IPS DF 4.7 (cell line): Measurements from ENCODE around the gene PPP1R27.

Experiments used
- DNase-seq: peaks from one replicate; pipeline ENCODE4 v3.0.0-alpha.2; 2013; ENCODE audit warnings: low spot score; ENCODE audit errors: extremely low read depth

Gene PPP1R27

DNA sequence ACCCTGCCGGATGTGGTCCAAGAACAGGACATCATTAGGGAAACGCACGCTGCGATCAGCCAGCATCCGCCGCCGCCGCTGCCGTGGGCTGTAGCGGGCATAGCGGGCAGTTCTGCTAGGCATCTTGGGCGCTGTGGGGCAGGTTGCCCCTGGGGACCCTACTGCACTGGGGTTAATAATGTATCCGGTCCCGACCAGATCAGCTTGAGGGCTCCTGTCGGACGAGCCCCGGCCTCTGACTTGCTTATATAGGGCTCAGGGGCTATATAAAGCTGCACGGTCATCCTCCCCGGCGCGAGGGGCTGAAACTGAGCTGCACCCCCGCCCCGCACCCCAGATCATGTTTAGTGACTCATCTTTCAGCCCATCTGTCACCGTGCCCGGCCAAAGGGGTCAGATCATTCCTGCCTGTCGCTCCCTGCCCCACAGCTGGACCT lies at the start of gene PPP1R27:
Gene PPP1R27 (minus strand): TSS at position 220 of the 437 bp plus-strand sequence. CDS start 97 bp downstream, at position 123.
- no peak for DNase-seq

DNA sequence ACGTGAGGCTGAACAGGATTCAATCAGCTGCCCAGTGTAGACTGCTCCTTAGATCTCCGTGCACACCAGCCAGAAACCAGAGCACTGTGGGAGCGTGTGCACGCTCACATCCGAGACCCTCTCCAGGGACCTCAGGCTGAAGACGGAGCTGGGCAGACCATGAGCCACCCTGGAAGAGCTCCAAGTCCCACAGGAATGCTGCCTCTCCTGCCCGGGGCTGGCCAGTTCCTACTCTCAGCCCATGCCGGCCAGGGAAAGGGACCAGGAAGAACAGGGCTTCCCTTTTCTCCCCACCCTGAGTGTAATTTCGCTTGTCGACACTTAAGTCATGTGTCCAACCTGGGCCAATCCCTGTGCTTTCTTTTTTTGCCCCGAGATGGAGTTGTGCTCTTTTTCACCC lies 49.7 kb upstream of the PPP1R27 start:
- DNase-seq: no peak

GRCh38 chr17:81879121-81879520 lies 44.3 kb upstream of the PPP1R27 start:
- DNase-seq: no peak

DNA sequence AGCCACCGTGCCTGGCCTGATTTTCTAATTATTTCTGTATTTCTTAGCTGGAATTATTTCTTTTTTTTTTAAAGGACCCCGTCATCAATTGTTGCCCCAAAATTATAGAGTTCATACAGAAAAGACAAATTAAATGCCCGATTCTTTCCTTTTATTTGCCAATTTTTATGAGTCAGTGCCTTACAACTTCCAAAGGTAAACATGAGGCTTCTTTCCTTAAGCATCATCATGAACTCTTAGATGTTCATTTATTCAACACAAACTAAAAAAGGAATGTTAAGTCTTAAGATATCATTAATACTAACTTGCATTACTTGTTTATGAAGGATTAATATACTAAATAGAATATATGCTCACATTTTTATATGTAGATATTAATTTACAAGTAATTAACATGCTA lies 43.4 kb upstream of the PPP1R27 start:
- no peak for DNase-seq

- no peak for DNase-seq
Observed at GRCh38 chr17:81877569-81877968, 42.7 kb upstream of the PPP1R27 start.

GRCh38 chr17:81871387-81872230 lies 36.8 kb upstream of the PPP1R27 start:
- DNase-seq: no peak

DNA sequence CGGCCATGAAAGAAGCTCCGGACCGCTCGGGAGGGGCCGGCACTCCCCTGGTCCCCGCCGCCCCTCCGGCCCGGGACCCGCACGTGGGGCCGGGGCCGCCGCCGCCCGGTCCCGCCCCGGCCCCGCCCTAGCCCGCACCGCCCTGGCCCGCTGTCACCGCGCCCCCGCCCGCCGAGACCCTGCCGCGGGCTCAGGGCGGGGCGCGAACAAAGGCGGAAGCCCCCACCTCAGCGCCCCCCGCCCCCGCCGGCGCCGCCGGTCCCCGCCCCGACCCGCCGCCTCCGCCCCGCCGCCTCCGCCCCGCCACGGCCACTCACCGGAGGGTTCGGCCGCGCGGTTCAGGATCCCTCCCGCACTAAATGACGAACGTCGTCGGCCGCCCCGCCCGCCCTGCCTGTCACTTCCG lies 36.1 kb upstream of the PPP1R27 start, which contains the start of gene ARHGDIA:
Gene ARHGDIA (minus strand): TSS at position 357 of the 406 bp plus-strand sequence. CDS start 1,407 bp downstream, outside the sequence.
- DNase-seq: no peak

DNA sequence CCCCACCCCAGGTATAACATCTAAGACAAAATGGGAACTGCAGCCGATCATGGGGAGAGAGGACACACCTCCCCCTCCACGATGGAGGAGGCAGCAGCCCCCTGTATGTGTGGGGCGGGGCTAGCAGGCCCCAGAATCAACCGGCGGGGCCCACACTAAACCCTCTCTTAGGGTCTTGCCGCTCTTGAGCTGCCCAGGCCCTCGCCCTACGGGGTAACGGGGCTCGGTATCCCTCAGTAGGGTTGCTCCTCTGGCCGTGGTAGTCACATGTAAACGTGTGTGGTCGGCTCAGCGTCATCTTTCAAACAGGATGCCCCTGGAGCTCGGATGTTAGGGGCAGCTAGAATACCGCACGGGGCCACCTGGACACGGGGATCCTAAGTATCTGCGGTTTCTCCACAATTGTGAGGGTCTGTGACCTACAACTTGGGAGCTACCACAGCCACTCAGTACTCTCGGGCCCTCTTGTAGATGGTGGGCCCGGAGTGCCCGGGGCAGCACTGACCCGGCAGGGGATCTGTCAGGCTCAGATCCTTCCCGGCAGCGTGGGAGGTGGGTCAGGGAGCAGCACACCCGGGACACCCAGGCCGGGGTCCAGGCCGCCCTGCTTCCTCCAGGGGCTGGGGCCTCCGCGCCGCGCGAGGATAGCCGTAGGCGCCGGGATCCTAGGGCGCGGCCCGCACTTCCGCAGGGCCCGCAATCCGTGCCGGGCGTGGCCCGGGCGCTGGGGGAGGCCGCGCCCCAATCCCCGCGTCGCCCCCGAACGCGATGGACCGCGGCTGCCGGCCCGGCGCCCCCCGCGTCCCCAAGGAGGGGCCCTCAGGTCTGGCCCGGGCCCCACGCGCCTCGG lies 35.5 kb upstream of the PPP1R27 start:
- DNase-seq: no peak

GRCh38 chr17:81869221-81870130 lies 34.6 kb upstream of the PPP1R27 start:
- no peak for DNase-seq

DNA sequence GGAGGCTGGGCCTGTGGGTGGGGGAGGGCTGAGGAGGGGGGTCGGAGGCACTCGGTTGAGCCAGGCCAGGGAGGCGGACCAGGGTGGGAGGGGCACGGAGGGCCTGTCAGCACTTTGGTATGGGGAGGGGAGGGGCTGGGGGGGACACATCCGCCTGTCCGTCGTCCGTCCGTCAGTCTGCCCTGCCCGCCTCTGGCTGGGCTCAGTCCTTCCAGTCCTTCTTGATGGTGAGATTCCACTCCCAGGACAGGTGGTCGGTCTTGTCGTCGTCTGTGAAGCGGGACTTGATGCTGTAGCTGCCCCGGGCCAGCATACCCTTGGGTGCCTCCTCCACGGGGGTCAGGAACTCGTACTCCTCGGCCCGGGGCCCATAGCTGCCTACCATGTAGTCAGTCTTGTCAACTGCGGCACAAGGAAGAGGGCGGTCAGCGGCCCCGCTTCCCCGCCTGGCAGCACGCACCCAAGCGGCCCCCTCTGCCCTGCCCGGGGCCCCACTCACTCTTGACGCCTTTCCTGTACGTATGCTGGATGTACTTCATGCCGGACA lies 33.9 kb upstream of the PPP1R27 start:
- no peak for DNase-seq

- DNase-seq: no peak
Observed at GRCh38 chr17:81867991-81868673, 33.3 kb upstream of the PPP1R27 start.

DNA sequence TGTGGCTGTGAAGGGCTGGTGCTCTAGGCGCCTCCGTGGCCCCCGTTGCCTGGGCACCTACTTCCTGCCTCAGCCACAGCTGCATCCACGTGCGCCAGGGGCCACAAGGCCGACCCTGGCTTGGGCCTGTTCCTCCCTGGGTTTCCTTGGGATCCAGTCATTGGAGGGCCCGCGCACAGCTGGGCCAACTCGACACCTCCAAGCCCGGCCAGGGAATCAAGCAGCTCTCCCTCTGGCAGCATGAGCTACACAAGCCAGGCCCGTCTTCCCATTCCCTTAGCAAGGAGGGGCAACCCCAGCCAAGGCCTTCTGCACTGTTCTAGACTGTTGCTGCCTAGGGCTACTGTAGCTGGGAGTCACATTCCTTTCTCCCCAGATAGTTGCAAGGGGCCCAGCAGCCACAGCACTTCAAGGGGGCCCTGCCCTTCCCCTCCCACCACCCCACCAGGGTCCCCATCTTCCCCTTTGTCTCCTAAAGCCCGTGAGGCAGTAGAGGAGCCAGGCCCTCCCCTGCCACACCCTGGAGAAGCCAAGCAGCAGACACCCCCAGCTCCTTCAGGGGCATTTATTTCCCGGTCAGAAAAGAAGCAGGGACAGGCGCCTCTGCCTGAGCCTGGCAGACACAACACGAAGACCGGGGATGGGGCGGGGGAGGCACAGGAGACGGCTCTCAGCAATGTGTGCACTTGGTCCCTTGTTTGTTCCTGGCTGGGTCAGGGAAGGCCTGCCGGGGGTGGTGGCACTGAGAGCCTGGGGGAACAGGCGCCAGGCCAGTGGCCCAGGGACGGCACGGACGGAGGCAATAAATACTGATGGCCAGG lies 32.5 kb upstream of the PPP1R27 start:
- DNase-seq: no peak

DNA sequence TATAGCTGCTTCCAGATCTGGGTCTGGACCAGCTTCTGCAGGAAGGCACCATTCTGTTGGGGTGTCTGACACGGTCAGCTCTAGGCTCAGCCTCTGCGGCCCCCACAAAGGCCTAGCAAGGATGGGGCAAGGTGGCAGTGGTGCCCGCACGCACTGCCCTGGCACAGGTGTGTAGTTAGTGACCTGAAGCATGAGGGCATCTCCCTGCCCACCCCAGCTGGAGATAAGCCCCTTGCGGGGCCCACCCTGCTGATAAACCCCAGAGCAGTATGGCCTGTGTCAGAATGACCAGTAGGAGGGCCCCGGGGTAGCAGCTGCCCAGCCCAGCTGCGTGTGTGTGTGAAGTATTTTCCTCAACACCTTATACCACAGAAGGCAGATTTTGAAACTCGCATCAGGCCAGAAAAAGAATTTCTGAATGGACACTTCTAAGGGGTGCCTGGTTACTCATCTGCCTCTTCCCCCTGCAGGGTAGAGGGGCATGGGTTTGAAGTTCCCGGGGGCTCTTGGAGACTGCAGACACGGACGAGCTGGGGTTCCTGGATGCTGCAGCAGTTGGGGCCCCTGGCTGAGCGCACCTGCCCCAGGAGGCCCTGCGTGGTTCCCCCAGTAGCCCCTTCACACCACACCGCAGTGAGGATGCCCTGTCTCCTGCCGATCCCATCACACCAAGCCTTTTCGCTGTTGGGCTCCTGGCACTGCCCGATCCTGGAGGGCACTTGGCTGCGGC lies 31.8 kb upstream of the PPP1R27 start:
- no peak for DNase-seq

DNA sequence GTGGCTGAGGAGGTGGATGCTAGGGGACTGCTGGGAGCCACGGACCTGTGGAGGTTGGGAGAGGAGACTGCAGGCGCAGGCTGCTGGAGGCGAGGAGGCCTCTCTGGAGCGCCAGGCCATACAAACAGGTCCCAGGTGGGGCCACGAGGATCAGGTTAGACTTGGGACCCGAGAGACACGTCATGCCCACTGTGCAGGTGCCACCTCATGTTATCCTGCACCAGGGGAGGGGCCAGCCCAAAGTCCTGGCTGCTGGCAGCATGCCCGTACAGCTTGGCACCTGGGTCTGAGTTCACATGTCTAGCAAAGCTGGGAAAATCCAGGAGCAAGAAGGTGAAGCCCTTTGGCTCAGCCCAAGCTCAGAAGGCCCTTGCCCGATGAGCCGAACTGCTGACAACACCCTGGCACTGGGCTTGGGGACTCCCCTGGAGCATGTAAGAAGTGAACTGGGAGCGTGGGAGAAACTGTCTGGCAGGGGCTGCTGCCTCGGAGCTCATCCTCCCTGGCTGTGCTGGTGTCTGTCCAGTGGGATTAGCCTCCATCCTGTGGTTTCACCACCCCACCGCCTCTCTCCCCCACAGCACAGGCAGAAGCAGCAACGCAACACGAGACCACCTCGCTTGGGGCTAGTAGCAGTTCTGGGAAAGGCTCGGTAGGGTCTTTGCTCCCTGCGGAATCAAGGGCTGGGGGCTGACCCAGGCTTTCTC lies 31.0 kb upstream of the PPP1R27 start:
- no peak for DNase-seq

DNA sequence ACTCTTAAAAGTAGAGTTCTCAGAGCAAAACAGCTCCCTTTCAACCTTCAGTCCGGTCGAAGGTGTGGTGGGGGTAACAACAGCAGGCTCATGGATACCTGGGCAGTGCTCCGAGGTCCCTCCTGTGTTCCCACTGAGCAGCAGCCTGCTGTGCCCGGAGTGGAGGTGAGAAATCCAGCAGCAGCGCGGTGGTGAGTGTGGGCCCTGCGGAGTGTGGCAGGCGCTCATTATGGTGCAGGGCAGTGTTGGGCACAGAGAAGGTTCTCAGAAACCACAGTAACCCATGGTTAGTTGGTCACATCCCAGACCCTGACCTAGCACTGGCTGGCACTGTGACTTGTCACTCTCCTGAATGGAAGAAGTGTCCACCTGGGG lies 30.5 kb upstream of the PPP1R27 start:
- no peak for DNase-seq

DNA sequence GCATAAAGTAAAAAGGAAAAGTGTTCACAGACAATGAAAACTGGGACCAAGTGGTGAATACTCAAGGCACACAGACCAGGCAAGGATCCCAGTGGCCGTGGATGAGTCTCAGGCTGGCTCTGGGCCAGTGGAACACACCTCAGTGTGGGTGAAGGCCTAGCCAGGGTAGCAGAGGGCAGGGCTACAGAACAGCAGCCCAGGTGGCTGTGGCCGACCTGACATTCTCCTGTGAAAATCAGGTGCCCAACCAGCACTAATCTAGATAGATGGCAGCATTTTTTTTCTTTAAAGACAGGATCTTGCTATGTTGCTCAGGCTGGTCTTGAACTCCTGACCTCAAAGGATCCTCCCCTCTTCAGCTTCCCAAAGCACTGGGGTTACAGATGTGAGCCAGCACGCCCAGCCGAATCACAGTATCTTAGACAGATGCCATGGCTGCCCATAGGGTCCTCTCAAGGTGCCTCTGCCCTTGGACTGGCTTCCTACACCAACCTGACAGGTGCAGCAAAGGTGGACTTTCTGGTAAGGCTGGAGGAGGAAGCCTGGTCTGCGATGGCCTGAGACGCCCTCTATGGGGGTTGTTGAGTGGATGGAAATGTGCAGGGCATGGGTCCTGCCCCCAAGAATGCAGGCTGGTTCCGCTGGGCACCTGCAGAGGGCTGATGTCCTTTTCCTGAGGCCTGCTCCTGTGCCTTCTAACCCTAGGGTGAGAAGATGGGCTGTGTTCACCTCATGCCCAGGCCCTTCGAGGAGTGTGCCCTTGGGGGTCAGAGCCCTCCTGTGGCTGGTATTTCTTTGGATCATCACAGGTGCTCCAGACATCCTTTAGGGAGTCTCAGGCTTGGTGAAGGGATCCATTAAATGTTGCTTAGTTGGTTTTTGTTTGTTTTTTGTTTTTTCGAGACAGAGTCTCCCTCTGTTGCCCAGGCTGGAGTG lies 29.3 kb upstream of the PPP1R27 start:
- DNase-seq: no peak

- no peak for DNase-seq
Observed at GRCh38 chr17:81863123-81863675, 28.3 kb upstream of the PPP1R27 start.
